Measurements from ENCODE around the gene RAB44.

DNA sequence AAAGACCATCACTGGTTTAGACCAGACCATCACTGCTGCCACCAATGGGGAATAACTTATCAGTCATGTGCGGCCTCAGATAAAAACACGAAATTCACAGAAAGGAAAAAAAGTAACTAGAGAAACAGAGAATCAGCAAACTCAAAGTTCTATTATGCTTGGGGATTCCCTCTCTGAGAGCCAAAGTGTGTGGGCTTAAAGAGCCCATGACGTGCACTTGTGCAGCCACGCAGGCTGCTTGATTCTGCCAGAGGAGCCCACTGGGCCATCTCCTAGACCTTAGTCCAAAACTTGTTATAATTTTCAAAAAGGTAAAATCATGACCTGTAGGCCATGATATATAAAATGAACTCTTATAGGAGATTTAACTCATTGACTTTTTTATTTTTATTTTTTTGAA lies 15.2 kb downstream of the RAB44 start:
- TF ChIP-seq, protein P1, sequence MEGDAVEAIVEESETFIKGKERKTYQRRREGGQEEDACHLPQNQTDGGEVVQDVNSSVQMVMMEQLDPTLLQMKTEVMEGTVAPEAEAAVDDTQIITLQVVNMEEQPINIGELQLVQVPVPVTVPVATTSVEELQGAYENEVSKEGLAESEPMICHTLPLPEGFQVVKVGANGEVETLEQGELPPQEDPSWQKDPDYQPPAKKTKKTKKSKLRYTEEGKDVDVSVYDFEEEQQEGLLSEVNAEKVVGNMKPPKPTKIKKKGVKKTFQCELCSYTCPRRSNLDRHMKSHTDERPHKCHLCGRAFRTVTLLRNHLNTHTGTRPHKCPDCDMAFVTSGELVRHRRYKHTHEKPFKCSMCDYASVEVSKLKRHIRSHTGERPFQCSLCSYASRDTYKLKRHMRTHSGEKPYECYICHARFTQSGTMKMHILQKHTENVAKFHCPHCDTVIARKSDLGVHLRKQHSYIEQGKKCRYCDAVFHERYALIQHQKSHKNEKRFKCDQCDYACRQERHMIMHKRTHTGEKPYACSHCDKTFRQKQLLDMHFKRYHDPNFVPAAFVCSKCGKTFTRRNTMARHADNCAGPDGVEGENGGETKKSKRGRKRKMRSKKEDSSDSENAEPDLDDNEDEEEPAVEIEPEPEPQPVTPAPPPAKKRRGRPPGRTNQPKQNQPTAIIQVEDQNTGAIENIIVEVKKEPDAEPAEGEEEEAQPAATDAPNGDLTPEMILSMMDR (IDR thresholded peaks at IDR 0.05): no peak
- no peak for TF ChIP-seq ZFX (IDR thresholded peaks at IDR 0.05; ENCODE audit: borderline replicate concordance)
